Gastrocnemius medialis (tissue), 4 donors: ENCODE results near the gene ZNF672. TPM values are rescaled to one million over a fixed set of nuclear protein-coding genes. Genes with fewer than 3 reads are reported as not detected.
A peak's percentile ranks its signal among the peaks of the same experiment; 100 is the strongest.

ENCODE experiments used
- ATAC-seq, 2 donors: fragments of 150-250 bp; one replicate each; pipeline ENCODE4 v1.9.1; 2016
- DNase-seq, 2 donors: peaks; one replicate each; pipeline ENCODE4 v3.0.0-alpha.2; 2019
- H3K27ac ChIP-seq, 4 donors: fragments of 200-600 bp; sonication (generic); 1 replicate in 1 of 4; 2 replicates in 3 of 4; pipeline ENCODE4 v1.5.1; 2016 to 2018; ENCODE audit warnings: mild to moderate bottlenecking in 2 of 4, moderate library complexity in 1 of 4
- H3K27me3 ChIP-seq, 3 donors: fragments of 200-600 bp; sonication (generic) in 2 of 3; 1 replicate in 1 of 3; 2 replicates in 2 of 3; pipeline versions ENCODE4 v1.5.1 to v1.6.0; 2016 to 2019; ENCODE audit warnings: mild to moderate bottlenecking in 1 of 3, moderate library complexity in 1 of 3
- H3K36me3 ChIP-seq, 2 donors: fragments of 200-600 bp; sonication (generic) in 1 of 2; one replicate each; pipeline ENCODE4 v1.5.1; 2017 to 2018
- H3K4me1 ChIP-seq, 2 donors: fragments of 200-600 bp; sonication (generic) in 1 of 2; one replicate each; pipeline ENCODE4 v1.5.1; 2016 to 2017; ENCODE audit warnings: mild to moderate bottlenecking in 2 of 2
- H3K4me3 ChIP-seq, 4 donors: fragments of 200-600 bp; sonication (generic) in 3 of 4; 1 replicate in 1 of 4; 2 replicates in 3 of 4; pipeline ENCODE4 v1.5.1; 2016 to 2019; ENCODE audit warnings: mild to moderate bottlenecking in 2 of 4
- H3K9me3 ChIP-seq, 3 donors: fragments of 200-600 bp; sonication (generic) in 2 of 3; 1 replicate in 1 of 3; 2 replicates in 2 of 3; pipeline ENCODE4 v1.5.1; 2016 to 2019
- POLR2A ChIP-seq, 2 donors: fragments of 450-650 bp; IDR thresholded peaks; one replicate each; pipeline ENCODE4 v1.6.1; 2017; ENCODE audit warnings: antibody characterized with exemption in 2 of 2, mild to moderate bottlenecking in 2 of 2, moderate library complexity in 2 of 2
- in situ Hi-C, 4 donors: fragments of 200-750 bp; cut with MboI; loops; one replicate each; pipeline versions ENCODE4 v1.15.0 to v1.8.0; 2017; ENCODE audit warnings: low sequenced_read_pairs in 4 of 4
- intact Hi-C: fragments of 100-400 bp; cut with DNase I; formaldehyde crosslinking; loops from one replicate; pipeline ENCODE4 v1.15.1; 2023; ENCODE audit warnings: low total_unique reads
- total RNA-seq, 4 donors: library from RNA; depleted of rRNA; stranded (reverse); fragments of >200 nt; gene quantifications; one replicate each; pipeline versions ENCODE4 v1.1.0 to v1.2.3, GENCODE V29; 2016
- TF ChIP-seq, protein P1 (sequence below), 5 experiments: fragments of 450-650 bp in 3 of 5; fragments of 200-600 bp in 2 of 5; sonication (generic) in 2 of 5; IDR thresholded peaks in 4 of 5; conservative IDR thresholded peaks in 1 of 5; 1 replicate in 4 of 5; 2 replicates in 1 of 5; pipeline ENCODE4 v1.5.1; 2016 to 2019; ENCODE audit warnings: antibody characterized with exemption in 5 of 5, mild to moderate bottlenecking in 3 of 5, moderate library complexity in 3 of 5

The ZNF672 gene
- total RNA-seq, 4 donors from 2014 or later = 41.9 to 81.0 (median 59.0) TPM

DNA sequence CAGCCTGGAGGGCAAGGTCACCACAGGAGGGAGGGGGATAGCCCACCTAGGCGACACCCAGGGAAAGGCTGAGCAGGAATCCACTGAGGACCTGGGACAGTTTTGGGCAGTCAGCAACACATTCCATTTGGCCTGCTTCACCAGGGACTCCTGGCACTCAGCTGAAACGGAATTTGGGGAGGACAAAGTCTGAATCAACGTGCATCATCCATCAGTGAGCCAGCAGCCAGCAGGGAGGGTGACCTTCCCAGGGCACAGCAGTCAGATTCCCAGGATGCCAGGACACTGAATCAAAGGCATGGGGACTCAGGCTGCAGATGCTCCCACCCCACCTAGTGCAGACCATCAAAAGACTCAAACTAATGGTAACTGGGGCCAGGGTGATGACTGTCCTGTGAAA is 16.9 kb upstream of the ZNF672 start:
- no peaks in the 10 kb centered on the region for H3K27me3 ChIP-seq
- H3K27ac ChIP-seq = peak overlapping the region in 1 of 4 donors; percentile 99
- no peak overlapping the region for H3K4me3 ChIP-seq
- H3K4me1 ChIP-seq = peaks cover 48 to 56% of the 10 kb centered on the region in 2 donors
- intact Hi-C loops (no loop called here), in situ Hi-C loops (no loop called here)
- TF ChIP-seq POLR2A (IDR thresholded peaks at IDR 0.05) = no peak
- TF ChIP-seq, protein P1, sequence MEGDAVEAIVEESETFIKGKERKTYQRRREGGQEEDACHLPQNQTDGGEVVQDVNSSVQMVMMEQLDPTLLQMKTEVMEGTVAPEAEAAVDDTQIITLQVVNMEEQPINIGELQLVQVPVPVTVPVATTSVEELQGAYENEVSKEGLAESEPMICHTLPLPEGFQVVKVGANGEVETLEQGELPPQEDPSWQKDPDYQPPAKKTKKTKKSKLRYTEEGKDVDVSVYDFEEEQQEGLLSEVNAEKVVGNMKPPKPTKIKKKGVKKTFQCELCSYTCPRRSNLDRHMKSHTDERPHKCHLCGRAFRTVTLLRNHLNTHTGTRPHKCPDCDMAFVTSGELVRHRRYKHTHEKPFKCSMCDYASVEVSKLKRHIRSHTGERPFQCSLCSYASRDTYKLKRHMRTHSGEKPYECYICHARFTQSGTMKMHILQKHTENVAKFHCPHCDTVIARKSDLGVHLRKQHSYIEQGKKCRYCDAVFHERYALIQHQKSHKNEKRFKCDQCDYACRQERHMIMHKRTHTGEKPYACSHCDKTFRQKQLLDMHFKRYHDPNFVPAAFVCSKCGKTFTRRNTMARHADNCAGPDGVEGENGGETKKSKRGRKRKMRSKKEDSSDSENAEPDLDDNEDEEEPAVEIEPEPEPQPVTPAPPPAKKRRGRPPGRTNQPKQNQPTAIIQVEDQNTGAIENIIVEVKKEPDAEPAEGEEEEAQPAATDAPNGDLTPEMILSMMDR (IDR thresholded peaks at IDR 0.05 in 4 of 5, conservative IDR thresholded peaks at IDR 0.05 in 1 of 5) = no peak
- peaks cover 0 to 14% of the 10 kb centered on the region in 2 donors for H3K36me3 ChIP-seq
- no peak for ATAC-seq
- no peak for DNase-seq
- H3K9me3 ChIP-seq = no peaks in the 10 kb centered on the region

DNA sequence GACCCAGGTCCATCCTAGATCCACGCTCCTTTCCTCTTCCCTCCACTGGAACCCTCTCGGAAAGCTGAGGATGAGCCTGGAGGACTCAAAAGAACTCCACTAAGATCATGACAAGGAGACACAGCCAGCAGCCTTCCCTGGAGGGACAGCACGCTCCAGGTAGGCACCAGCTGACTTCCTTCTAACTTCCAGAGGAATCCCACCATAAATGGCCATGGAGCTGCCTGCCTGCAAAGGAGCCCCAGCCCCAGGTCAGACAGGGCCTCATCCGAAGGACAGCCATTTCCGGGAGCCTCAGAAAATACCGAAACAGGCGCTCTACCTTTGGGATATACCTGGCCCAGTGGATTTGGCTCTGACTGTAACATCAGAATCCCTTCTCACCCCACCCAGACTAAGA is 16.4 kb upstream of the ZNF672 start:
- H3K9me3 ChIP-seq = no peaks in the 10 kb centered on the region
- ATAC-seq (no peak), DNase-seq (no peak)
- no peak overlapping the region for H3K4me3 ChIP-seq
- peak overlapping the region; percentile 57 to 99 (median 80) for H3K27ac ChIP-seq
- no peaks in the 10 kb centered on the region for H3K27me3 ChIP-seq
- peaks cover 49 to 56% of the 10 kb centered on the region in 2 donors for H3K4me1 ChIP-seq
- intact Hi-C loops (no loop called here), in situ Hi-C loops (no loop called here)
- no peak for TF ChIP-seq POLR2A (IDR thresholded peaks at IDR 0.05)
- TF ChIP-seq, protein P1 (IDR thresholded peaks at IDR 0.05 in 4 of 5, conservative IDR thresholded peaks at IDR 0.05 in 1 of 5) = no peak
- H3K36me3 ChIP-seq = peaks cover 0 to 10% of the 10 kb centered on the region in 2 donors

DNA sequence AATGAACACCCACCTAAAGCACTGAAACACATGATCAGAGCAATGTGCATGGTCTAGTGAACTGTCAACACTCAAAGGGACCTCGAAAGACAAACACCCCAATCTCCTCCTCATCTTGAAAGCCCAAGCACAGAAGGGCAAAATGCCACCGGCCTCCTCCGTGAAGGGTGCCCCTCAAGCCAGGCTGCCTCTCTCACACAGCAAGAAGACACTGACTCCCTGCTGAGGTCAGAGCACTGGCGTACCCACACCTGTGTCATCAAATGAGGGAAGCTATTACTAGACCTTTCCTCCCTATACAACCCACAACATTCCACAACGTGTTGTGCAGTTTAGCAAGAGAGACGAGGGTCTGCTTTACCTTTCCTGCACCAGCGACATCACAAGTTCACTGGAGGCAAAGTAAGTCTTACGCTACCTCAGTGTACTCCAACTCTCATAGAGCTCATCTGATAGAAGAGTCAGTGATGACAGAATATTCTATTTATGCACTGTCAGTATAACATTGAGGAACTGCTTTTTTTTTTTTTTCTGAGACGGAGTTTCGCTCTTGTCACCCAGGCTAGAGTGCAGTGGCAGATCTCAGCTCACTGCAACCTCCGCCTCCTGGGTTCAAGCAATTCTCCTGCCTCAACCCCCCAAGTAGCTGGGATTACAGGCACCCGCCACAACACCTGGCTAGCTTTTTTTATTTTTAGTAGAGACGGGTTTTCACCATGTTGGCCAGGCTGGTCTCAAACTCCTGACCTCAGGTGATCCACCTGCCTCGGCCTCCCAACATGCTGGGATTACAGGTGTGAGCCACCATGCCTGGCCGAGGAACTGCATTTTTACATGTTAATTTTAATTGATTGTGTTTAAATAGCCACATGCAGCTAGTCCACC is 15.6 kb upstream of the ZNF672 start:
- peak overlapping the region in 2 of 4 donors; percentile 5 to 19 for H3K4me3 ChIP-seq
- peaks cover 57 to 64% of the 10 kb centered on the region in 2 donors for H3K4me1 ChIP-seq
- DNase-seq (no peak), ATAC-seq (peak in 1 of 2 donors; percentile 13)
- peak overlapping the region; percentile 57 to 99 (median 80) for H3K27ac ChIP-seq
- peaks cover 0 to 4% of the 10 kb centered on the region in 2 donors for H3K36me3 ChIP-seq
- H3K27me3 ChIP-seq = no peaks in the 10 kb centered on the region
- no peaks in the 10 kb centered on the region for H3K9me3 ChIP-seq
- no peak for TF ChIP-seq POLR2A (IDR thresholded peaks at IDR 0.05)
- TF ChIP-seq, protein P1 (IDR thresholded peaks at IDR 0.05 in 4 of 5, conservative IDR thresholded peaks at IDR 0.05 in 1 of 5) = no peak
- in situ Hi-C loops = no loop called here
- intact Hi-C loops = no loop called here

DNA sequence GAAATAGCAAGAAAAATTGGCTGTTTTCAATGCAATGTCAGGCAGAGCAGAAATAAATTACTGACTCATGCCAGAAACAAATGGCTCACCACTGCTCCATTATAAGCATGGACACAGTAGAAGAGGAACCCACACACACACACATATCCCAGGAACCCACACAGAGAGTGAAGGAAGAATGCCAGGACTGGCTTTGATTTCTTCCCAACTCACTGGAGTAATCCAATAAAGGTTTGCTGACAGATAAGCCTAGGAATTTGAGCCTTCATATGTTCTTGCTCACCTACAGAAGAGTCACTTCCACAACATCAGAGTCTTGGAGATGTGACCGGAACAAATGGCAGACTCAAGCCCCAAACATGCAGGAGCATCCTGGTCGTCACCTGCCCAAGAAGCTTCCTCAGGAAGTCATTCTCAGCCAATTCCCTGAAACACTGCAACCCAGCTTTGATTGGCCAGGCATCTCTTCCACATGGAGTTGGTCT is 14.5 kb upstream of the ZNF672 start:
- no peaks in the 10 kb centered on the region for H3K9me3 ChIP-seq
- peak overlapping the region; percentile 55 to 99 (median 80) for H3K27ac ChIP-seq
- TF ChIP-seq, protein P1 (IDR thresholded peaks at IDR 0.05 in 4 of 5, conservative IDR thresholded peaks at IDR 0.05 in 1 of 5) = no peak
- TF ChIP-seq POLR2A (IDR thresholded peaks at IDR 0.05) = no peak
- DNase-seq = no peak
- peaks cover 0 to 4% of the 10 kb centered on the region in 2 donors for H3K36me3 ChIP-seq
- no peak for ATAC-seq
- in situ Hi-C loops = no loop called here
- no peaks in the 10 kb centered on the region for H3K27me3 ChIP-seq
- peak overlapping the region in 2 of 4 donors; percentile 5 to 94 for H3K4me3 ChIP-seq
- peaks cover 57 to 66% of the 10 kb centered on the region in 2 donors for H3K4me1 ChIP-seq
- intact Hi-C loops = no loop called here
